Measurements from ENCODE around the gene STK32C.

Gene STK32C

DNA sequence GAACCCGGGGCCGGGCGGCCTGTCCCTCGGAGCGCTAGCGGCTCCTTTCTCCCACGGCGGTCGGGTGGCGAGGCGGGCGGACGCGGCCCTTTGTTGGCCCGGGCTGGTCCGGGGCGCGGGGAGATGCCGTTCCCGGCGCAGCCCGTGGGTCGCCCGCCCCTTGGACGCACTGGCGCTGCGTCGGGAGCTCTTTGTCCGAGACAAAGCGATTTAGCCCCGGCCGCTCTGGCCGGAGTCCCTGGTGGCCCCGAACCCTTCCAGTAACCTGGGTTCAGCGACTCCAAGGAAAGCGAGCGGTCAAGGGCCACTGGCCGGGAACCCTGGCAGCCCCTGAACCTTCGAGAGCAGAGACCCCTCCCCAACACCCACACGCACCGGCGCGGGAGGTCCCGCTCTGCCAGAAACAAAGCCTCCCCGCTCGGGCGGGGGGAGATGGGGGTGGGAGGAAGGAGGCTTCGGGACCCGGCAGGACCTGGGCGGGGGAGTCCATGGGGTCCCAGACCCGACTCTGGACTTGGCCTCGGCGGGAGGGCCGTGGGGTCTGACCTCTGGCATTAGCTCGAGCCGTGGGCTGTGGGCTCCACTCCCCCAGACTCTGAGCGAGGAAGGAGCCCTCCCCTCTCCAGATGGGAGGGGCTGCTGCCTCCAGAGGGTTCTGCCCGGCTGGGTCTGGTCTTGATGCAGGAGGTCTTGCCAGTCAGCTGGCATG is 120.2 kb downstream of the STK32C start:
- H3K4me3 ChIP-seq (replicated peaks; ENCODE audit: low read depth, low read length) = no peak overlapping the region
- TF ChIP-seq, protein P1, sequence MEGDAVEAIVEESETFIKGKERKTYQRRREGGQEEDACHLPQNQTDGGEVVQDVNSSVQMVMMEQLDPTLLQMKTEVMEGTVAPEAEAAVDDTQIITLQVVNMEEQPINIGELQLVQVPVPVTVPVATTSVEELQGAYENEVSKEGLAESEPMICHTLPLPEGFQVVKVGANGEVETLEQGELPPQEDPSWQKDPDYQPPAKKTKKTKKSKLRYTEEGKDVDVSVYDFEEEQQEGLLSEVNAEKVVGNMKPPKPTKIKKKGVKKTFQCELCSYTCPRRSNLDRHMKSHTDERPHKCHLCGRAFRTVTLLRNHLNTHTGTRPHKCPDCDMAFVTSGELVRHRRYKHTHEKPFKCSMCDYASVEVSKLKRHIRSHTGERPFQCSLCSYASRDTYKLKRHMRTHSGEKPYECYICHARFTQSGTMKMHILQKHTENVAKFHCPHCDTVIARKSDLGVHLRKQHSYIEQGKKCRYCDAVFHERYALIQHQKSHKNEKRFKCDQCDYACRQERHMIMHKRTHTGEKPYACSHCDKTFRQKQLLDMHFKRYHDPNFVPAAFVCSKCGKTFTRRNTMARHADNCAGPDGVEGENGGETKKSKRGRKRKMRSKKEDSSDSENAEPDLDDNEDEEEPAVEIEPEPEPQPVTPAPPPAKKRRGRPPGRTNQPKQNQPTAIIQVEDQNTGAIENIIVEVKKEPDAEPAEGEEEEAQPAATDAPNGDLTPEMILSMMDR (IDR thresholded peaks at IDR 0.05; ENCODE audit: insufficient read depth, low read length, poor library complexity, severe bottlenecking) = no peak
- DNase-seq (ENCODE audit: extremely low read depth, insufficient read length) = no peak

DNA sequence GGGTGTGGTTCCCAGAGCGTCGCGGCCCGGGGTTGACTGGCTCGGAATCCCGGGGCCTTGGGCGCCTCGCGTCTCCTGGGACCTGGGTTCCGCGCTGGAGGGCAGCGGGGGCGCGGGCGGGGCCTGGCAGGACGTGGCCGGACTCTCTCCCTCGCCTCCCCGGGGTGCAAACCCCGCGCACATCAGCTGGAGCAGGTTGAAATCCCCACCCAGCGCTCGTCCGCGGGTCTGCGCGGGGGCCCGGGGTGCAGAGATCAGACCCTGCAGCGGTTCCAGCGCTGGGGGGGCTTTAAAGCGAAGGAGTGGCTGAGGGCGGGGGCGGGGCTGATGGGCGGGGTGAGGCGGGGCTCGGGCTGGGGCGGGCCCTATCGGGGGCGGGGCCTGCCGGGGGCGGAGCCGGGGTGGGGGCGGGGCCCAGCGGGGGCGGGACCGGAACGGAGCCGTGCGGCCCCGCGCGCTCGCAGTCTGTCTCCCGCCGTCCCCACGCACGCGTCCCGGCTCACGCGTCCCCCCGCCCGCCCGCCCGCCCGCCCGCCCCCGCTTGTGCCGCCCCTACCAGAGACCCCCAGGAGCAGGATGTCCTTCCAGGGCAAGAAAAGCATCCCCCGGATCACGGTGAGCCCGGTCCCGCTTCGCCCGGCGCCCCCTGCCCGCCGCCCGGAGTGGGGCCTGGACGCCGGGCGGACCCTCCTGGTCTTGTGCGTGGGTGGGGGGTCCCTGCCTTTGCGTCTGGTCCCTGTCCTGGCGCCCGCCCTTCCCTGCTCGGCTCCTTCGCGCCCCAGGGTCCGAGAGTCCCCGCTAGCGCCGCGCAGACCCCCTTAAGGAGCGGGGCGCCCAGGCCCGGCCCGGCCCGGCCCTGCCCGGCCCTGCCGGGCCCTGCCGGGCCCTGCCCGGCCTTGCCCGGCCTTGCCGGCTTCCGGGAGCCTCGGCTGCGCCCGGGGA is 121.0 kb downstream of the STK32C start, which contains the start of gene DPYSL4:
Gene DPYSL4 (plus strand): TSS at position 461 of the 942 bp plus-strand sequence. CDS start 116 bp downstream, at position 577.
- Histone ChIP-seq H3K4me3 (replicated peaks; ENCODE audit: low read depth, low read length) (no peak within 1 kb of the TSS), H3K27me3 (replicated peaks; ENCODE audit: control insufficient read depth, insufficient read depth, low read length) (no peaks in the 10 kb centered on the region; the same call in 1 of the 2 replicates), H3K36me3 (ENCODE audit: control insufficient read depth, insufficient read depth, low read length) (no peaks in the 10 kb centered on the region)
- no peak for DNase-seq (ENCODE audit: extremely low read depth, insufficient read length)
- TF ChIP-seq, protein P1 (IDR thresholded peaks at IDR 0.05; ENCODE audit: insufficient read depth, low read length, poor library complexity, severe bottlenecking) = no peak

More for the DNA sequence above, 120.2 kb downstream of the STK32C start:
- no peaks in the 10 kb centered on the region; the same call in 1 of the 2 replicates for H3K27me3 ChIP-seq (replicated peaks; ENCODE audit: control insufficient read depth, insufficient read depth, low read length)
- H3K36me3 ChIP-seq (ENCODE audit: control insufficient read depth, insufficient read depth, low read length) = no peaks in the 10 kb centered on the region

DNA sequence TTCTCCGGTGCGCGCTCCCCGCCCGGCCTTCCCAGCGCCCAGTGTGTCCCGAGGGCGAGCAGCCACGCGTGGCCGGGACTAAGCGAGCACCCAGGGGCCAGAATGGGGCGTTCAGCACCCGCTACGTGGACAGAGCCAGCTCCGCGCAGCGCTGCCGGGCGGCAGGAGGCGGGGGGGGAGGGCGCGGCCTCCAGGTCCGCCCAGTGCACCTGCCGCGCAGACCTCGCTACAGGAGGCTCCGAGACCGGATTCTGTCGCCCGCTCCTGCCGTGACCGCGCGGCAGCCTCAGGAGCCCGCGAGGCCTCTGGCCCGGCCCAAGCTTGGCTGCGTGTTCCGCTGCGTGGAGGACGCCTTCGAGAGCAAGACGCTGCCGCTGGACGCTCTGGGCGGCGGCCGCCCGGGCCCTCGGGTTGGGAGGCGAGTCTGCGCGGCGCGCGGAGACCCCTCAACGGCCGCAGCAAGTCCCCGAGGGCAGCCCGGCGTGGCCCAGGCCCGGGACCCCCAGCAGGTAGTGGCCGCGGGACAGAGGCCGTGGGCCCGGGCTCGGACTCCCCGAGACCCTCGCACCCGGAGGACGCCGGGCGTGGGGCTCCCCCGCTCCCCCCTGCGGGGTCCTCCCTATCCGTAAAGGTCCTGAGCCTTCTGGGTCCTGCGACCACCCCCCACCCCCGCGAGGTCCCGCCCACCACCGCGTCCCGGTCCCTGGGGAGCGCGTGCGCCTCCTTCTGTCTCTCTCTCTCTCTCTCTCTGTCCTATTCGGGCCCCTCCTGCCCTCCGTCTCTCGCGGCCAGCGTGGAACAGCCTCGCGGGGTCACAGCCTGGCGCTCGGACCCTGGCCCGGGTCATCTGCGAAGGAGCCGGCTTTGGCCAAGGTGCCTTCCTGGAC is 121.9 kb downstream of the STK32C start:
- Histone ChIP-seq H3K4me3 (replicated peaks; ENCODE audit: low read depth, low read length) (no peak overlapping the region), H3K27me3 (replicated peaks; ENCODE audit: control insufficient read depth, insufficient read depth, low read length) (no peaks in the 10 kb centered on the region; the same call in 1 of the 2 replicates)
- DNase-seq (ENCODE audit: extremely low read depth, insufficient read length) = no peak

DNA sequence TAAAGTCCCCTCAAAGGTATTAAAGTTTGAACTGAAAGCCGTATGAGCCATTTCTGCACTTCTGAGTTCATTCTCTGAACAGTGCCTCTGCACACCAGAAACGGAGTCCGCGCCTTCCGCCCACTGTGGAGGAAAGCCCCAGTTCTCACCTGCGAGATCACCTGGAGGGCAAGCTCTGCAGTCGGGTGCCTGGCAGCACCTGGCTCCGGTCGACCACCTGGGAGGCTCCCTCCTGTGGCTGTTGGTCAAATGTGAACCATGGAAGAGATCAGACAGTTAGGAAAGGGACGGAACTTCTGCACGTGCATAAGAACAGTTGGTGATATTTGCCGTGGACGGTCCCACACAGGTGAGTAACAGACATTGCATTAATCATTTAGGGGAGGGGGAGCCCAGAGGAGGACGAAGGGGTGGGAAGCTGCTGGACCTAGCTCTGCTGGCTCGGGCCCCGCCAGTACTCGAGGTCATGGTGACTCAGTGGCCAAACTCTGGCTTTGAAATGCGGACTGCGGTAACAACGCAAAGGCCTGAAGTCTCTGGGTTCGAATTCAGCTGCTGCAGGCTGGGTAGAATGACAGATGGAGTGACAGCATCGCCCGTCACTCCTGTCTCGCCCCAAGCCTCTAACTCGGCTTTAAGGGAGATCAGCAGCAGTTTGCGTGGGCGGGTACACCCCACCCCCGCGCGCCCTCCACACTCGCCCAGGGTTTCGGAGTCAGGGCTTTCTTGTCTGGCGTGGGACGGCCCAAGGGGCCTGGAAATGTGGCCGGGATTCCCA is 122.7 kb downstream of the STK32C start:
- H3K4me3 ChIP-seq (replicated peaks; ENCODE audit: low read depth, low read length) = no peak overlapping the region
- H3K27me3 ChIP-seq (replicated peaks; ENCODE audit: control insufficient read depth, insufficient read depth, low read length) = no peaks in the 10 kb centered on the region; the same call in 1 of the 2 replicates
- TF ChIP-seq, protein P1 (IDR thresholded peaks at IDR 0.05; ENCODE audit: insufficient read depth, low read length, poor library complexity, severe bottlenecking) = no peak
- no peak for DNase-seq (ENCODE audit: extremely low read depth, insufficient read length)
- no peaks in the 10 kb centered on the region for H3K36me3 ChIP-seq (ENCODE audit: control insufficient read depth, insufficient read depth, low read length)

More for the DNA sequence above, 121.9 kb downstream of the STK32C start:
- TF ChIP-seq, protein P1 (IDR thresholded peaks at IDR 0.05; ENCODE audit: insufficient read depth, low read length, poor library complexity, severe bottlenecking) = no peak
- no peaks in the 10 kb centered on the region for H3K36me3 ChIP-seq (ENCODE audit: control insufficient read depth, insufficient read depth, low read length)
